NCI-H460 (cell line): ENCODE measurements around the gene QSOX2. TPM values are rescaled to one million over a fixed set of nuclear protein-coding genes. Genes with fewer than 3 reads are reported as not detected.

ENCODE experiments used
- DNase-seq: peaks from one replicate; pipeline ENCODE4 v3.0.0-alpha.2; 2016; ENCODE audit warnings: low read depth; ENCODE audit errors: extremely low read depth
- total RNA-seq: library from RNA; depleted of rRNA; stranded (reverse); fragments of >200 nt; shearing (Covaris generic); gene quantifications from 2 replicates; pipeline ENCODE4 v1.2.3, GENCODE V29; 2014

Gene QSOX2
- total RNA-seq, 1 experiment from 2014 or later = 26.3 TPM

GRCh38 chr9:136226680-136227407 lies 18.8 kb downstream of the QSOX2 start:
- no peak for DNase-seq

GRCh38 chr9:136225748-136226679 lies 19.6 kb downstream of the QSOX2 start:
- DNase-seq = peak; percentile 52

GRCh38 chr9:136225366-136225747 lies 20.3 kb downstream of the QSOX2 start:
- DNase-seq = no peak

- DNase-seq = no peak
Observed at GRCh38 chr9:136223871-136224640, 21.6 kb downstream of the QSOX2 start.

GRCh38 chr9:136222906-136223285 lies 22.7 kb downstream of the QSOX2 start:
- DNase-seq = no peak

- DNase-seq = no peak
Observed at GRCh38 chr9:136222166-136222905, 23.3 kb downstream of the QSOX2 start.

- DNase-seq = peak; percentile 50
Observed at GRCh38 chr9:136220017-136220729, 25.4 kb downstream of the QSOX2 start.

GRCh38 chr9:136219276-136219675 lies 26.3 kb downstream of the QSOX2 start:
- no peak for DNase-seq

- DNase-seq = no peak
Observed at GRCh38 chr9:136218673-136219072, 26.9 kb downstream of the QSOX2 start.

- no peak for DNase-seq
Observed at GRCh38 chr9:136218271-136218670, 27.3 kb downstream of the QSOX2 start.

- no peak for DNase-seq
Observed at GRCh38 chr9:136216541-136217244, 28.9 kb downstream of the QSOX2 start.

- DNase-seq = no peak
Observed at GRCh38 chr9:136213733-136214132, 31.9 kb downstream of the QSOX2 start.

- DNase-seq = no peak
Observed at GRCh38 chr9:136212345-136212950, 33.2 kb downstream of the QSOX2 start.

GRCh38 chr9:136211441-136212344 lies 33.9 kb downstream of the QSOX2 start:
- no peak for DNase-seq

GRCh38 chr9:136211006-136211405 lies 34.6 kb downstream of the QSOX2 start:
- DNase-seq = no peak

GRCh38 chr9:136210276-136210675 lies 35.3 kb downstream of the QSOX2 start:
- DNase-seq = no peak

GRCh38 chr9:136209786-136210185 lies 35.8 kb downstream of the QSOX2 start:
- DNase-seq = no peak

GRCh38 chr9:136209232-136209631 lies 36.4 kb downstream of the QSOX2 start:
- DNase-seq = no peak
